Uterus (tissue), 4 donors: ENCODE results near the gene EIF2B1. TPM values are rescaled to one million over a fixed set of nuclear protein-coding genes. Genes with fewer than 3 reads are reported as not detected.

Experiments
- DNase-seq, 2 donors: peaks; one replicate each; pipeline ENCODE4 v3.0.0-alpha.2; 2019 to 2020
- H3K27ac ChIP-seq, 2 donors: fragments of 200-600 bp; sonication (generic); 1 replicate in 1 of 2; 2 replicates in 1 of 2; pipeline ENCODE4 v1.5.1; 2016 to 2018
- H3K27me3 ChIP-seq, 2 donors: fragments of 200-600 bp; sonication (generic); one replicate each; pipeline ENCODE4 v1.5.1; 2018 to 2019; ENCODE audit warnings: control low read depth in 1 of 2
- H3K36me3 ChIP-seq, 2 donors: fragments of 200-600 bp; sonication (generic); one replicate each; pipeline ENCODE4 v1.5.1; 2019; ENCODE audit warnings: control low read depth in 1 of 2
- H3K4me1 ChIP-seq, 2 donors: fragments of 200-600 bp; sonication (generic); one replicate each; pipeline ENCODE4 v1.5.1; 2018 to 2019; ENCODE audit warnings: control low read depth in 1 of 2
- H3K4me3 ChIP-seq, 2 donors: fragments of 200-600 bp; sonication (generic); 1 replicate in 1 of 2; 2 replicates in 1 of 2; pipeline ENCODE4 v1.5.1; 2018 to 2019; ENCODE audit warnings: mild to moderate bottlenecking in 1 of 2
- H3K9me3 ChIP-seq, 2 donors: fragments of 200-600 bp; sonication (generic); one replicate each; pipeline ENCODE4 v1.5.1; 2019; ENCODE audit warnings: control low read depth in 1 of 2
- POLR2A ChIP-seq, 2 donors: fragments of 450-650 bp; IDR thresholded peaks; one replicate each; pipeline ENCODE4 v1.6.1; 2016; ENCODE audit warnings: antibody characterized with exemption in 2 of 2, mild to moderate bottlenecking in 1 of 2, moderate library complexity in 1 of 2
- intact Hi-C: fragments of 100-400 bp; cut with DNase I; formaldehyde crosslinking; loops from one replicate; pipeline ENCODE4 v1.15.1; 2023; ENCODE audit warnings: low total_unique reads
- small RNA-seq: library from RNA; depleted of rRNA; stranded (forward); fragments of <200 nt; gene quantifications from one replicate; pipeline ENCODE3, GENCODE V24; 2016
- total RNA-seq, 4 donors: library from RNA; depleted of rRNA in 3 of 4; stranded (reverse); fragments of >200 nt in 3 of 4; gene quantifications; one replicate each; pipeline versions ENCODE4 v1.1.0 to v1.2.4, GENCODE V29; 2014 to 2023
- TF ChIP-seq, protein P1 (sequence below), 4 experiments: fragments of 200-600 bp in 2 of 4; fragments of 450-650 bp in 2 of 4; sonication (generic) in 2 of 4; IDR thresholded peaks; one replicate each; pipeline ENCODE4 v1.5.1; 2016 to 2019; ENCODE audit warnings: antibody characterized with exemption in 4 of 4, mild to moderate bottlenecking in 2 of 4, moderate library complexity in 1 of 4
- donor health status: DM: yes; HTN: yes; CAD: no.

EIF2B1 gene
- total RNA-seq, 4 donors from 2014 or later = 35.1 to 114 (median 66.7) TPM

- H3K36me3 ChIP-seq = no peaks in the 10 kb centered on the region
- H3K4me3 ChIP-seq = no peak overlapping the region
- H3K27ac ChIP-seq = no peak overlapping the region
- no peaks in the 10 kb centered on the region for H3K27me3 ChIP-seq
- DNase-seq = peak; percentile 51 to 76
- no peaks in the 10 kb centered on the region for H3K9me3 ChIP-seq
- TF ChIP-seq, protein P1, sequence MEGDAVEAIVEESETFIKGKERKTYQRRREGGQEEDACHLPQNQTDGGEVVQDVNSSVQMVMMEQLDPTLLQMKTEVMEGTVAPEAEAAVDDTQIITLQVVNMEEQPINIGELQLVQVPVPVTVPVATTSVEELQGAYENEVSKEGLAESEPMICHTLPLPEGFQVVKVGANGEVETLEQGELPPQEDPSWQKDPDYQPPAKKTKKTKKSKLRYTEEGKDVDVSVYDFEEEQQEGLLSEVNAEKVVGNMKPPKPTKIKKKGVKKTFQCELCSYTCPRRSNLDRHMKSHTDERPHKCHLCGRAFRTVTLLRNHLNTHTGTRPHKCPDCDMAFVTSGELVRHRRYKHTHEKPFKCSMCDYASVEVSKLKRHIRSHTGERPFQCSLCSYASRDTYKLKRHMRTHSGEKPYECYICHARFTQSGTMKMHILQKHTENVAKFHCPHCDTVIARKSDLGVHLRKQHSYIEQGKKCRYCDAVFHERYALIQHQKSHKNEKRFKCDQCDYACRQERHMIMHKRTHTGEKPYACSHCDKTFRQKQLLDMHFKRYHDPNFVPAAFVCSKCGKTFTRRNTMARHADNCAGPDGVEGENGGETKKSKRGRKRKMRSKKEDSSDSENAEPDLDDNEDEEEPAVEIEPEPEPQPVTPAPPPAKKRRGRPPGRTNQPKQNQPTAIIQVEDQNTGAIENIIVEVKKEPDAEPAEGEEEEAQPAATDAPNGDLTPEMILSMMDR (IDR thresholded peaks at IDR 0.05) = no peak
- no peak for TF ChIP-seq POLR2A (IDR thresholded peaks at IDR 0.05)
- intact Hi-C loops = no loop called here
- H3K4me1 ChIP-seq = no peaks in the 10 kb centered on the region
Measured at GRCh38 chr12:123571343-123571813, 62.1 kb downstream of the EIF2B1 start.

Small RNA genes lying within 50 kb of the gene (small RNA-seq; reads per million reads assigned to genes)
- not detected for gene SNORA9B

Other genes starting within 250 kb of the EIF2B1 start
- gene KMT5A, start 249.6 kb downstream of the EIF2B1 start, total RNA-seq = 10 to 100 TPM; 20.9 to 71.5 (median 42.1) TPM
- gene RILPL2, start 197.0 kb downstream of the EIF2B1 start, total RNA-seq = 10 to 100 TPM in 1 of 4 donors, 1 to 10 TPM in 3; 4.0 to 10.1 (median 5.8) TPM
- 10 to 100 TPM in 3 of 4 donors, under 1 TPM in 1; 0.29 to 41.0 (median 24.3) TPM for gene SNRNP35, start 175.5 kb downstream of the EIF2B1 start, total RNA-seq
- 10 to 100 TPM in 2 of 4 donors, 1 to 10 TPM in 2; 2.9 to 32.3 (median 18.4) TPM for gene RILPL1, start 100.0 kb downstream of the EIF2B1 start, total RNA-seq
- 100 to 1,000 TPM in 3 of 4 donors, 10 to 100 TPM in 1; 60.2 to 362 (median 178) TPM for gene TMED2, start 49.1 kb downstream of the EIF2B1 start, total RNA-seq
- 10 to 100 TPM in 3 of 4 donors, 1 to 10 TPM in 1; 5.9 to 42.0 (median 23.9) TPM for gene DDX55, start 31.6 kb downstream of the EIF2B1 start, total RNA-seq
- gene GTF2H3, start 143 bp upstream of the EIF2B1 start, total RNA-seq = 10 to 100 TPM; 12.3 to 66.4 (median 31.1) TPM
- gene TCTN2, start 37.4 kb upstream of the EIF2B1 start, total RNA-seq = 100 to 1,000 TPM in 1 of 4 donors, 10 to 100 TPM in 2, 1 to 10 TPM in 1; 3.8 to 334 (median 23.9) TPM
- gene ATP6V0A2, start 78.7 kb upstream of the EIF2B1 start, total RNA-seq = 10 to 100 TPM; 10.6 to 38.6 (median 30.2) TPM
- 1 to 10 TPM in 2 of 4 donors, under 1 TPM in 2; under 0.01 to 3.9 (median 1.1) TPM for gene DNAH10, start 128.6 kb upstream of the EIF2B1 start, total RNA-seq